Thoracic aorta (tissue), 2 donors: ENCODE measurements around the gene RPL36A. TPM values are rescaled to one million over a fixed set of nuclear protein-coding genes. Genes with fewer than 3 reads are reported as not detected.

Source experiments
- ATAC-seq: fragments of 150-250 bp; one replicate; pipeline ENCODE4 v1.8.0; 2017; ENCODE audit warnings: low read depth; ENCODE audit not compliant: insufficient number of reproducible peaks, low FRiP score
- DNase-seq: peaks from one replicate; pipeline ENCODE4 v3.0.0-alpha.2; 2020; ENCODE audit warnings: low spot score
- H3K27ac ChIP-seq, 2 donors: fragments of 200-600 bp; sonication (generic); 1 replicate in 1 of 2; 2 replicates in 1 of 2; pipeline ENCODE4 v1.5.1; 2016; ENCODE audit warnings: mild to moderate bottlenecking in 2 of 2, moderate library complexity in 2 of 2
- H3K27me3 ChIP-seq: fragments of 200-600 bp; sonication (generic); replicated peaks from 2 replicates; pipeline ENCODE4 v1.6.0; 2016; ENCODE audit warnings: mild to moderate bottlenecking; ENCODE audit not compliant: insufficient read depth
- H3K36me3 ChIP-seq: fragments of 200-600 bp; sonication (generic); one replicate; pipeline ENCODE4 v1.5.1; 2016
- H3K4me1 ChIP-seq, 2 donors: fragments of 200-600 bp; sonication (generic); 1 replicate in 1 of 2; 2 replicates in 1 of 2; pipeline versions ENCODE4 v1.5.1 to v1.6.0; 2016; ENCODE audit warnings: low read depth in 2 of 2, mild to moderate bottlenecking in 1 of 2; ENCODE audit not compliant: control insufficient read depth in 1 of 2
- H3K4me3 ChIP-seq: fragments of 200-600 bp; sonication (generic); 2 replicates; pipeline ENCODE4 v1.5.1; 2016; ENCODE audit warnings: mild to moderate bottlenecking
- H3K9me3 ChIP-seq: fragments of 200-600 bp; sonication (generic); 2 replicates; pipeline ENCODE4 v1.5.1; 2016
- CTCF ChIP-seq: fragments of 200-600 bp; sonication (generic); IDR thresholded peaks from one replicate; pipeline ENCODE4 v1.5.1; 2019; ENCODE audit warnings: antibody characterized with exemption
- total RNA-seq, 2 donors: library from RNA; depleted of rRNA; stranded (reverse); fragments of >200 nt; gene quantifications; one replicate each; pipeline versions ENCODE4 v1.1.0 to v1.2.3, GENCODE V29; 2016

Gene RPL36A
- total RNA-seq, 2 donors from 2014 or later = 353 to 1,578 TPM

- DNase-seq = no peak
- Histone ChIP-seq H3K36me3 (no peaks in the 10 kb centered on the region), H3K4me3 (no peak overlapping the region), H3K4me1 (no peaks in the 10 kb centered on the region), H3K9me3 (no peaks in the 10 kb centered on the region), H3K27me3 (no peaks in the 10 kb centered on the region), H3K27ac (no peak overlapping the region)
- no peak for ATAC-seq
- no peak for TF ChIP-seq CTCF
Observed at GRCh38 chrX:101365301-101365795, 25.5 kb upstream of the RPL36A start.

GRCh38 chrX:101368800-101369199 is 22.0 kb upstream of the RPL36A start:
- no peaks in the 10 kb centered on the region for H3K27me3 ChIP-seq
- no peak overlapping the region for H3K27ac ChIP-seq
- DNase-seq = no peak
- no peak for TF ChIP-seq CTCF
- no peak for ATAC-seq
- no peaks in the 10 kb centered on the region for H3K36me3 ChIP-seq
- H3K4me1 ChIP-seq = no peaks in the 10 kb centered on the region
- no peak overlapping the region for H3K4me3 ChIP-seq
- no peaks in the 10 kb centered on the region for H3K9me3 ChIP-seq

- Histone ChIP-seq H3K9me3 (no peaks in the 10 kb centered on the region), H3K4me3 (no peak overlapping the region), H3K36me3 (no peaks in the 10 kb centered on the region), H3K27ac (no peak overlapping the region), H3K4me1 (no peaks in the 10 kb centered on the region), H3K27me3 (no peaks in the 10 kb centered on the region)
- no peak for TF ChIP-seq CTCF
- ATAC-seq = no peak
- no peak for DNase-seq
Observed at GRCh38 chrX:101369687-101370086, 21.1 kb upstream of the RPL36A start.

GRCh38 chrX:101370888-101371504 is 19.8 kb upstream of the RPL36A start:
- no peaks in the 10 kb centered on the region for H3K27me3 ChIP-seq
- H3K27ac ChIP-seq = no peak overlapping the region
- no peaks in the 10 kb centered on the region for H3K9me3 ChIP-seq
- H3K4me1 ChIP-seq = no peaks in the 10 kb centered on the region
- no peak for TF ChIP-seq CTCF
- H3K4me3 ChIP-seq = no peak overlapping the region
- ATAC-seq (no peak), DNase-seq (no peak)
- no peaks in the 10 kb centered on the region for H3K36me3 ChIP-seq

- ATAC-seq (no peak), DNase-seq (no peak)
- no peaks in the 10 kb centered on the region for H3K27me3 ChIP-seq
- no peak overlapping the region for H3K27ac ChIP-seq
- no peak overlapping the region for H3K4me3 ChIP-seq
- H3K9me3 ChIP-seq = no peaks in the 10 kb centered on the region
- no peaks in the 10 kb centered on the region for H3K4me1 ChIP-seq
- no peak for TF ChIP-seq CTCF
- no peaks in the 10 kb centered on the region for H3K36me3 ChIP-seq
Observed at GRCh38 chrX:101377547-101377946, 13.3 kb upstream of the RPL36A start.
